Chondrocyte (in vitro differentiated cells): ENCODE data around the gene PSD2. TPM values are rescaled to one million over a fixed set of nuclear protein-coding genes. Genes with fewer than 3 reads are reported as not detected.

ENCODE experiments used
- DNase-seq: peaks from one replicate; pipeline ENCODE4 v3.0.0; 2021; ENCODE audit warnings: mixed read lengths, low spot score
- H3K27ac Mint-ChIP-seq: one replicate; pipeline ENCODE4 v1.8.0; 2021; ENCODE audit warnings: mild to moderate bottlenecking, moderate library complexity, mixed read lengths; ENCODE audit not compliant: unreplicated experiment
- H3K27me3 Mint-ChIP-seq: 2 replicates; pipeline ENCODE4 v1.8.0; 2021; ENCODE audit warnings: low read depth, mixed read lengths
- H3K36me3 Mint-ChIP-seq: 2 replicates; pipeline ENCODE4 v1.8.0; 2021; ENCODE audit warnings: low read depth, mixed read lengths
- H3K4me1 Mint-ChIP-seq: 2 replicates; pipeline ENCODE4 v1.8.0; 2021; ENCODE audit warnings: low read depth, mild to moderate bottlenecking, mixed read lengths
- H3K4me3 Mint-ChIP-seq: one replicate; pipeline ENCODE4 v1.8.0; 2021; ENCODE audit warnings: mild to moderate bottlenecking, moderate library complexity, mixed read lengths; ENCODE audit not compliant: unreplicated experiment
- H3K9me3 Mint-ChIP-seq: 2 replicates; pipeline ENCODE4 v1.8.0; 2021; ENCODE audit warnings: low read depth, mixed read lengths
- total RNA-seq: library from RNA; stranded (reverse); gene quantifications from 3 replicates; pipeline ENCODE4 v1.2.1, GENCODE V29; 2021
- TF ChIP-seq, protein P1 (sequence below): fragments of 200-600 bp; sonication (generic); IDR thresholded peaks from 2 replicates; pipeline ENCODE4 v1.5.0; 2021; ENCODE audit warnings: antibody characterized with exemption, mild to moderate bottlenecking, moderate library complexity

Gene PSD2
- total RNA-seq, 1 donor from 2014 or later, result 0.47 TPM

DNA sequence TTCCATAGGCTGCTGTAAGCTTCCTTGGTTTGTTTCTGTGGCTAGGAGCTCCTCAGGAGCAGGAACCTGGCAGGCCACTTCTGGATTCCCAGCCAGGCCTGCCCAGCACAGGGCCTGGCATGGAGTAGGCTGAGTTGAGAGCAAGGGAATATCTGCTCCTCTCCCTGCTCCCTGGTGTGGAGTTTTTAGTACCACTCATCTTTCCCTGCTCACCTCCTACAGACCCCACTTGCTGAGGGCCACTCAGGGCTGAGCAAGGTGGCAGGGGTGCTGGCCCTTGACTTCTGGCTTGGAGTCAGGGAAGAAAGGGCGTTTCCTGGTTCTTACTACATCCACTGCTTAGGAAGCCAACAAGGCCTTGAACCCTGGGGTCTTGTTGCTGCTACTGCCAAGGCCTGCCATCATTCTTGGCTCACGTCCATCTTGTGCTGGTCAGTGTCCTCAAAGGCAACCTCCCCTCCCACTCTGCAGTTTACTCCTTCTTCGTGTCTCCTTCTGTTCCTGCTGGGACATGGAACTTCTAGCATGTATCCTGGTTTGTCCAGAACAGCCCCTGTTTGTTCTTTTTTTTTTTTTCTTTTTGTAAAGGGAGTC lies 54.9 kb downstream of the PSD2 start:
- Mint-ChIP-seq H3K4me3 (no peak overlapping the region), H3K27me3 (peaks cover 17% of the 10 kb centered on the region), H3K36me3 (no peaks in the 10 kb centered on the region), H3K4me1 (peaks cover 6% of the 10 kb centered on the region), H3K9me3 (no peaks in the 10 kb centered on the region), H3K27ac (no peak overlapping the region)
- no peak for DNase-seq
- TF ChIP-seq, protein P1, sequence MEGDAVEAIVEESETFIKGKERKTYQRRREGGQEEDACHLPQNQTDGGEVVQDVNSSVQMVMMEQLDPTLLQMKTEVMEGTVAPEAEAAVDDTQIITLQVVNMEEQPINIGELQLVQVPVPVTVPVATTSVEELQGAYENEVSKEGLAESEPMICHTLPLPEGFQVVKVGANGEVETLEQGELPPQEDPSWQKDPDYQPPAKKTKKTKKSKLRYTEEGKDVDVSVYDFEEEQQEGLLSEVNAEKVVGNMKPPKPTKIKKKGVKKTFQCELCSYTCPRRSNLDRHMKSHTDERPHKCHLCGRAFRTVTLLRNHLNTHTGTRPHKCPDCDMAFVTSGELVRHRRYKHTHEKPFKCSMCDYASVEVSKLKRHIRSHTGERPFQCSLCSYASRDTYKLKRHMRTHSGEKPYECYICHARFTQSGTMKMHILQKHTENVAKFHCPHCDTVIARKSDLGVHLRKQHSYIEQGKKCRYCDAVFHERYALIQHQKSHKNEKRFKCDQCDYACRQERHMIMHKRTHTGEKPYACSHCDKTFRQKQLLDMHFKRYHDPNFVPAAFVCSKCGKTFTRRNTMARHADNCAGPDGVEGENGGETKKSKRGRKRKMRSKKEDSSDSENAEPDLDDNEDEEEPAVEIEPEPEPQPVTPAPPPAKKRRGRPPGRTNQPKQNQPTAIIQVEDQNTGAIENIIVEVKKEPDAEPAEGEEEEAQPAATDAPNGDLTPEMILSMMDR, result no peak

DNA sequence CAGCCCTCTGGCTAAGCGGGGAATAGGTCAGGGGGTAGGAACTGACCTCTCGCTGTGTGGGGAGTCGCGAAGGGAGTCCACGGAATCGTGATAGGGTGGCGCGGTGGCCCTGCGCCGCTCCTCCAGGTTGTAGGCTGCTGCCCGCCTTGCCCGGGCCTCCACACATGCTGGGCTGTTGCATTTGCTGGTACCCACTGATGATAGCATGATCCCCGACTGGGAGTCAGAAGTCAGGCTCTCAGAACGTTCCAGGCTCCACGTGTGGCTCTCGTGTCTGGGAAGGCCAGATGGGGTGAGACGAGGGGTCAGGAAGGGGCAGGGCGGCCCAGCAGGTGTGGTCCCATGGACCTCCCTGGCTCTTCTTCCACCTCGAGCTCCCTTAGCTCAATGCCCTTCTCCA lies 56.0 kb downstream of the PSD2 start:
- Mint-ChIP-seq H3K4me1 (peaks cover 6% of the 10 kb centered on the region), H3K36me3 (no peaks in the 10 kb centered on the region), H3K9me3 (no peaks in the 10 kb centered on the region), H3K4me3 (no peak overlapping the region), H3K27me3 (peaks cover 15% of the 10 kb centered on the region), H3K27ac (no peak overlapping the region)
- peak; percentile 71 for DNase-seq
- TF ChIP-seq, protein P1, result no peak

DNA sequence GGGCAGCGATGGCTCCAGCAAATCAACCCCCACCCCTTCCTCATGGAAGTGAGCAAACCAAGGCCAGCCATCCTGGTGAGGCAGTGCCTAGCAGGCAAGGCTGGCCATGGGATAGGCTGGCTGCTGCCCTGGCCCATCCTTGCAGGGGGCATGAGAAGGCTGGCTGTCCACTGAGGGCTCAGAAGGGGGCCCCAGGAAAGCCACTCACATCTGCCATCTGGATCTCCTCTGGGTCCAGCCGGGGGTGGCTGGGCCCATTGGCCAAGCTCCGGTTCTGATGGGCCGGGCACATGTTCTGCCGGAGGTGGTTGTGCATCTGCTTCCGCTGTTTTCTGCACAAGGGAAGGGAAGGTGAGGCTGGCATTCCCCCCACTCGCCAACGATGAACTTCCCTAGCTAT lies 57.1 kb downstream of the PSD2 start:
- TF ChIP-seq, protein P1, result no peak
- Mint-ChIP-seq H3K9me3 (no peaks in the 10 kb centered on the region), H3K27me3 (peaks cover 12% of the 10 kb centered on the region), H3K4me1 (peaks cover 3% of the 10 kb centered on the region), H3K36me3 (no peaks in the 10 kb centered on the region), H3K4me3 (no peak overlapping the region), H3K27ac (no peak overlapping the region)
- DNase-seq, result no peak

DNA sequence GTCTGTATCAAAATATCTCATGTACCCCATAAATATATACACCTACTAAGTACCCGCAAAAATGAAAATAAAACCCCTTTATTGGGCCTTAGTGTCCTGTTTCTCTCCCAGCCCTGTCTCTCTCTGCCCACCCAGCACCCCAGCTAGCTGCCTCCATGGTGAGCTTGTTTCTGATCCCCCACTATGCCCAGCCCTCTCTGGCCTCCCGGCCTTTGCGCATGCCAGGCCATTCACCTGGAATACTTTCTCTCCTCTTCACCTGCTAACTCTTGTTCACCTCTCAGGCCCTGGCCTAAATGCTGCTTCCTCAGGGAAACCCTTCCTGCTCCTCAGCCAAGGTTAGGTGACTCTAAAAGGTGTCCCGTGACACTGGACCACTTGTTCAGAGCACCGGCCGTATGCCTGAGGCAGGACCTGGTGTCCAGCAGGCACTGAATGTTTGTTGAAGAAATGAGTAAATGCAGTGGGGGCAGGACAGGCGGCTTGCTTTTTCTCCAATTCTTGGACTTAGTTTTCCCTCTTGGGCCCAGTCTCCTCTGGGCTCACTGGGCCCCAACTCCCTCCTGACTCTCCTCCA lies 58.5 kb downstream of the PSD2 start:
- Mint-ChIP-seq H3K9me3 (no peaks in the 10 kb centered on the region), H3K27ac (no peak overlapping the region), H3K27me3 (peaks cover 15% of the 10 kb centered on the region), H3K4me1 (no peaks in the 10 kb centered on the region), H3K36me3 (no peaks in the 10 kb centered on the region), H3K4me3 (no peak overlapping the region)
- TF ChIP-seq, protein P1, result no peak
- peak; percentile 59 for DNase-seq

DNA sequence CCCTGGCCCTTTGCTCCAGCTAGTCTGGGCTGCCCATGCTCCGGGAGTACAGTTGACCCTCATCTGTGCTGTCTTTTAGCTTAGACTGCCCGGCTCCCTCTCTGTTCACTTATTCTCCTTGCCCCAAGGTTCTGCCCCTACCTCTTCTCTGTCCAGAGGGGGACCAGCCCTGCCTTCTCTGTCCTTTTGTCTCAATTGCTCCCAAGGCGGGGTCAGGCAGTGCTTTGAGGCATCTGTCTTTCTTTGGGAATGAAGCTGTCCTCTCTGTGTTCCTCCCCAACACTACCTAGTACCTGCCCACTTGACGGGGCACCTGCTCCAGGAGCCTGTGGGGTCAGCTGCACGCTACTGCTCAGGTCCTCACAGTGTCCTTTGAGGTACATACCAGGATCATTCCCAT lies 59.3 kb downstream of the PSD2 start:
- Mint-ChIP-seq H3K4me1 (no peaks in the 10 kb centered on the region), H3K9me3 (no peaks in the 10 kb centered on the region), H3K4me3 (no peak overlapping the region), H3K27me3 (peaks cover 23% of the 10 kb centered on the region), H3K27ac (no peak overlapping the region), H3K36me3 (no peaks in the 10 kb centered on the region)
- peak; percentile 56 for DNase-seq
- TF ChIP-seq, protein P1, result no peak
